DND-41 (cell line): ENCODE data around the gene MRO.

ENCODE experiments used
- ATAC-seq: fragments of 200-7000 bp; cut with Tn5 transposase; 3 replicates; pipeline ENCODE4 v1.9.1; 2021; ENCODE audit warnings: low read depth; ENCODE audit not compliant: insufficient read depth
- DNase-seq: peaks from one replicate; pipeline ENCODE4 v3.0.0-alpha.2; 2020
- H2AFZ ChIP-seq: 2 replicates; pipeline ENCODE4 v1.6.0; 2012; ENCODE audit warnings: low read depth, low read length
- H3K27ac ChIP-seq: 2 replicates; pipeline ENCODE4 v1.5.1; 2012; ENCODE audit warnings: low read length, inconsistent platforms
- H3K27me3 ChIP-seq: fragments of 200-600 bp; sonication (generic); 2 replicates; pipeline ENCODE4 v1.6.0; 2012; ENCODE audit warnings: low read length, mild to moderate bottlenecking, inconsistent platforms; ENCODE audit not compliant: insufficient read depth, poor library complexity
- H3K36me3 ChIP-seq: 2 replicates; pipeline ENCODE4 v1.5.1; 2012; ENCODE audit warnings: low read length, inconsistent platforms; ENCODE audit not compliant: insufficient read depth
- H3K4me1 ChIP-seq: 2 replicates; pipeline ENCODE4 v1.5.1; 2012; ENCODE audit warnings: mild to moderate bottlenecking, low read length; ENCODE audit not compliant: insufficient read depth
- H3K4me2 ChIP-seq: 2 replicates; pipeline ENCODE4 v1.6.0; 2012; ENCODE audit warnings: mild to moderate bottlenecking, moderate library complexity, low read length, inconsistent platforms; ENCODE audit not compliant: insufficient read depth
- H3K4me3 ChIP-seq, 2 experiments: fragments of 200-600 bp in 1 of 2; shearing (Covaris generic) in 1 of 2; 2 replicates each; pipeline ENCODE4 v1.5.1; 2012 to 2016; ENCODE audit warnings: inconsistent platforms in 2 of 2, low read length in 2 of 2, mild to moderate bottlenecking in 2 of 2, low read depth in 1 of 2, moderate library complexity in 1 of 2
- H3K79me2 ChIP-seq: 2 replicates; pipeline ENCODE4 v1.6.0; 2012; ENCODE audit warnings: low read length, inconsistent platforms; ENCODE audit not compliant: insufficient read depth
- H3K9ac ChIP-seq: 2 replicates; pipeline ENCODE4 v1.6.0; 2012; ENCODE audit warnings: low read depth, mild to moderate bottlenecking, inconsistent platforms, low read length, moderate library complexity
- H3K9me3 ChIP-seq: 2 replicates; pipeline ENCODE4 v1.5.1; 2012; ENCODE audit warnings: low read length, moderate library complexity, mild to moderate bottlenecking, inconsistent platforms; ENCODE audit not compliant: insufficient read depth, severe bottlenecking
- H4K20me1 ChIP-seq: 2 replicates; pipeline ENCODE4 v1.6.0; 2012; ENCODE audit warnings: low read length; ENCODE audit not compliant: insufficient read depth
- EZH2 ChIP-seq: IDR thresholded peaks from 3 replicates; pipeline ENCODE4 v1.6.1; 2012; ENCODE audit warnings: borderline replicate concordance, low read depth, mild to moderate bottlenecking, moderate library complexity, low read length, inconsistent platforms; ENCODE audit not compliant: severe bottlenecking
- TF ChIP-seq, protein P1 (sequence below): IDR thresholded peaks from 2 replicates; pipeline ENCODE4 v1.5.1; 2012; ENCODE audit warnings: borderline replicate concordance, low read length, moderate library complexity, mild to moderate bottlenecking; ENCODE audit not compliant: poor library complexity, severe bottlenecking; ENCODE audit errors: extremely low read depth

MRO gene

GRCh38 chr18:50820901-50821520 lies 1.2 kb upstream of the MRO start:
- Histone ChIP-seq H3K4me2 (no peak overlapping the region), H2AFZ (peak overlapping the region; percentile 47; the same call in 1 of the 2 replicates), H3K9me3 (no peaks in the 10 kb centered on the region), H3K27ac (no peak overlapping the region), H3K4me3 (no peak overlapping the region), H4K20me1 (no peaks in the 10 kb centered on the region), H3K9ac (no peak overlapping the region), H3K36me3 (no peaks in the 10 kb centered on the region), H3K27me3 (peaks cover 26% of the 10 kb centered on the region), H3K79me2 (no peaks in the 10 kb centered on the region), H3K4me1 (peaks cover 14% of the 10 kb centered on the region)
- TF ChIP-seq EZH2 = no peak
- TF ChIP-seq, protein P1, sequence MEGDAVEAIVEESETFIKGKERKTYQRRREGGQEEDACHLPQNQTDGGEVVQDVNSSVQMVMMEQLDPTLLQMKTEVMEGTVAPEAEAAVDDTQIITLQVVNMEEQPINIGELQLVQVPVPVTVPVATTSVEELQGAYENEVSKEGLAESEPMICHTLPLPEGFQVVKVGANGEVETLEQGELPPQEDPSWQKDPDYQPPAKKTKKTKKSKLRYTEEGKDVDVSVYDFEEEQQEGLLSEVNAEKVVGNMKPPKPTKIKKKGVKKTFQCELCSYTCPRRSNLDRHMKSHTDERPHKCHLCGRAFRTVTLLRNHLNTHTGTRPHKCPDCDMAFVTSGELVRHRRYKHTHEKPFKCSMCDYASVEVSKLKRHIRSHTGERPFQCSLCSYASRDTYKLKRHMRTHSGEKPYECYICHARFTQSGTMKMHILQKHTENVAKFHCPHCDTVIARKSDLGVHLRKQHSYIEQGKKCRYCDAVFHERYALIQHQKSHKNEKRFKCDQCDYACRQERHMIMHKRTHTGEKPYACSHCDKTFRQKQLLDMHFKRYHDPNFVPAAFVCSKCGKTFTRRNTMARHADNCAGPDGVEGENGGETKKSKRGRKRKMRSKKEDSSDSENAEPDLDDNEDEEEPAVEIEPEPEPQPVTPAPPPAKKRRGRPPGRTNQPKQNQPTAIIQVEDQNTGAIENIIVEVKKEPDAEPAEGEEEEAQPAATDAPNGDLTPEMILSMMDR = no peak
- ATAC-seq (no peak), DNase-seq (no peak)

GRCh38 chr18:50819027-50819727 lies 639 bp downstream of the MRO start:
- Histone ChIP-seq H2AFZ (peak overlapping the region; percentile 40; the same call in 1 of the 2 replicates), H3K9me3 (no peaks in the 10 kb centered on the region), H3K27ac (no peak overlapping the region), H3K9ac (no peak overlapping the region), H4K20me1 (no peaks in the 10 kb centered on the region), H3K4me1 (peaks cover 14% of the 10 kb centered on the region), H3K27me3 (peaks cover 26% of the 10 kb centered on the region), H3K79me2 (no peaks in the 10 kb centered on the region), H3K4me2 (peak overlapping the region; percentile 64; the same call in 1 of the 2 replicates), H3K36me3 (no peaks in the 10 kb centered on the region), H3K4me3 (no peak overlapping the region)
- TF ChIP-seq, protein P1 = no peak
- no peak for TF ChIP-seq EZH2
- ATAC-seq (no peak), DNase-seq (no peak)

GRCh38 chr18:50816419-50817166 lies 3.2 kb downstream of the MRO start:
- no peaks in the 10 kb centered on the region for H3K36me3 ChIP-seq
- H4K20me1 ChIP-seq = no peaks in the 10 kb centered on the region
- H3K27me3 ChIP-seq = peaks cover 23% of the 10 kb centered on the region
- H3K4me1 ChIP-seq = peaks cover 14% of the 10 kb centered on the region
- H3K9me3 ChIP-seq = no peaks in the 10 kb centered on the region
- H3K79me2 ChIP-seq = no peaks in the 10 kb centered on the region
- no peak overlapping the region for H3K9ac ChIP-seq
- no peak overlapping the region for H2AFZ ChIP-seq
- no peak for TF ChIP-seq EZH2
- TF ChIP-seq, protein P1 = no peak
- DNase-seq (no peak), ATAC-seq (no peak)
- no peak overlapping the region for H3K27ac ChIP-seq
- H3K4me3 ChIP-seq = no peak overlapping the region
- H3K4me2 ChIP-seq = no peak overlapping the region
